ENCODE results near the gene NLRP9.

Gene NLRP9

GRCh38 chr19:55717251-55717650 lies 21.0 kb downstream of the NLRP9 start:
- TF ChIP-seq, protein P1, sequence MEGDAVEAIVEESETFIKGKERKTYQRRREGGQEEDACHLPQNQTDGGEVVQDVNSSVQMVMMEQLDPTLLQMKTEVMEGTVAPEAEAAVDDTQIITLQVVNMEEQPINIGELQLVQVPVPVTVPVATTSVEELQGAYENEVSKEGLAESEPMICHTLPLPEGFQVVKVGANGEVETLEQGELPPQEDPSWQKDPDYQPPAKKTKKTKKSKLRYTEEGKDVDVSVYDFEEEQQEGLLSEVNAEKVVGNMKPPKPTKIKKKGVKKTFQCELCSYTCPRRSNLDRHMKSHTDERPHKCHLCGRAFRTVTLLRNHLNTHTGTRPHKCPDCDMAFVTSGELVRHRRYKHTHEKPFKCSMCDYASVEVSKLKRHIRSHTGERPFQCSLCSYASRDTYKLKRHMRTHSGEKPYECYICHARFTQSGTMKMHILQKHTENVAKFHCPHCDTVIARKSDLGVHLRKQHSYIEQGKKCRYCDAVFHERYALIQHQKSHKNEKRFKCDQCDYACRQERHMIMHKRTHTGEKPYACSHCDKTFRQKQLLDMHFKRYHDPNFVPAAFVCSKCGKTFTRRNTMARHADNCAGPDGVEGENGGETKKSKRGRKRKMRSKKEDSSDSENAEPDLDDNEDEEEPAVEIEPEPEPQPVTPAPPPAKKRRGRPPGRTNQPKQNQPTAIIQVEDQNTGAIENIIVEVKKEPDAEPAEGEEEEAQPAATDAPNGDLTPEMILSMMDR (IDR thresholded peaks at IDR 0.05; ENCODE audit: low read depth, low read length), result no peak
- in situ Hi-C loops (cut with HindIII; ENCODE audit: low sequenced_read_pairs), result no loop called here
- DNase-seq (ENCODE audit: low read depth, low spot score), result no peak

DNA sequence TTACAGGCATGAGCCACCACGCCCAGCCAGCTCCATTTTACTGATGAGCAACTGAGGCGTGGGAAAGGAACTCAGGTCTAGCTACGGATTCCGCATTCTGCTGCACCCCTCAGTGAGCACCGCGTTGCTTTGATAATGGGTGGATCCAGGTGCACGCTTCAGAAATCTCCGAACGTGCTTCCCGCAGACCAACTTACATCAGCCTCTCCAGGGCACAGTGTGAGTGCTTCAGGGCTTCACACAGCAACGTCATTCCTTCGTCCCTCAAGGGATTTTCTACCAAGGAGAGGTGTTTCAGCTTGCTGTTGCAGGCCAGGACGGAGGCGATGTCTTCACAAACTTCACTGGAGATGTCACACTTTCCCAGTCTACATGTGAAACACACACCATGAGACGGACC lies 21.7 kb downstream of the NLRP9 start:
- TF ChIP-seq, protein P1 (IDR thresholded peaks at IDR 0.05; ENCODE audit: low read depth, low read length), result no peak
- DNase-seq (ENCODE audit: low read depth, low spot score), result no peak
- in situ Hi-C loops (cut with HindIII; ENCODE audit: low sequenced_read_pairs), result no loop called here
- no peak overlapping the region for H3K4me3 ChIP-seq (ENCODE audit: low read depth, low read length)

More at GRCh38 chr19:55717251-55717650, 21.0 kb downstream of the NLRP9 start:
- no peak overlapping the region for H3K4me3 ChIP-seq (ENCODE audit: low read depth, low read length)

GRCh38 chr19:55712804-55713631 lies 25.2 kb downstream of the NLRP9 start:
- TF ChIP-seq, protein P1 (IDR thresholded peaks at IDR 0.05; ENCODE audit: low read depth, low read length), result no peak
- in situ Hi-C loops (cut with HindIII; ENCODE audit: low sequenced_read_pairs), result no loop called here
- no peak overlapping the region for H3K4me3 ChIP-seq (ENCODE audit: low read depth, low read length)
- no peak for DNase-seq (ENCODE audit: low read depth, low spot score)

- TF ChIP-seq, protein P1 (IDR thresholded peaks at IDR 0.05; ENCODE audit: low read depth, low read length), result no peak
- H3K4me3 ChIP-seq (ENCODE audit: low read depth, low read length), result no peak overlapping the region
- in situ Hi-C loops (cut with HindIII; ENCODE audit: low sequenced_read_pairs), result no loop called here
- DNase-seq (ENCODE audit: low read depth, low spot score), result no peak
Measured at GRCh38 chr19:55711719-55712118, 26.5 kb downstream of the NLRP9 start.

- TF ChIP-seq, protein P1 (IDR thresholded peaks at IDR 0.05; ENCODE audit: low read depth, low read length), result no peak
- no peak for DNase-seq (ENCODE audit: low read depth, low spot score)
- in situ Hi-C loops (cut with HindIII; ENCODE audit: low sequenced_read_pairs), result no loop called here
- no peak overlapping the region for H3K4me3 ChIP-seq (ENCODE audit: low read depth, low read length)
Measured at GRCh38 chr19:55705972-55706371, 32.2 kb downstream of the NLRP9 start.

DNA sequence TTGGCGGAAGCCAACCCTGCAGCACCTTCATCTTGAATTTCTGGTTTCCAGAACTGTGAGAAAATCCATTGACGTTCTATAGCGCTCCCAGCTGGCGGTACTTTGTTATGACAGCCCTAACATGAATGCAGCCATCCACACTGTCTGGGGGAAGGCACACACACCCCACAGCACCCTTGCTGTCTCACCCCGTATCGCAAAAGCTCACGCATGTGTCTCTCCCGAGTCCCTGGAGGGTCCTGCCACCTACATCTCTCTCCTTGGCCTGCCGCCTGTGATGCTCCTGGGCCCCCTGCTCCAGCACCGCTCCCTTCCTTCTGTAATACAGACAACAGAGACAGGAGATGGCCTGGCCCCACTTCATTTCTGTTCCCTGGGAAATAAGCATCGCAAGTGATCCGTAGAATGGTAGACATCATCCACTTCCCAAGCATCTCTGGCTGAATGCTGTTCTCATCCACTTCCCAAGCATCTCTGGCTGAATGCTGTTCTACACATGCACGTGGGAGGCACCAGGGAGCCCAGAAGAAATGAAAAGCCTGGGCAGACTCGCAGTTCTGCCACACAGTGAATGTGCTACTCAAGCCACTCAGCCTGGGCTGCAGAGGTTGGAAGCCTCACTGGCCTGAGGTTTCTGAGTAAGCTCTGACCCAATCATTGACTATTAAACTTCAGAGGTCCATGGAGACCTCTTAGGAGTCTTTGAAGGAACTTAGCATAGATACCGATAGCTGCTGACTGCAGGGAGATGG lies 33.5 kb downstream of the NLRP9 start:
- in situ Hi-C loops (cut with HindIII; ENCODE audit: low sequenced_read_pairs), result no loop called here
- no peak for DNase-seq (ENCODE audit: low read depth, low spot score)
- no peak overlapping the region for H3K4me3 ChIP-seq (ENCODE audit: low read depth, low read length)
- TF ChIP-seq, protein P1 (IDR thresholded peaks at IDR 0.05; ENCODE audit: low read depth, low read length), result no peak
